ENCODE results near the gene MLIP. TPM values are rescaled to one million over a fixed set of nuclear protein-coding genes. Genes with fewer than 3 reads are reported as not detected.

Gene MLIP
- total and polyA plus RNA-seq, 4 experiments from 2014 or later = not detected

DNA sequence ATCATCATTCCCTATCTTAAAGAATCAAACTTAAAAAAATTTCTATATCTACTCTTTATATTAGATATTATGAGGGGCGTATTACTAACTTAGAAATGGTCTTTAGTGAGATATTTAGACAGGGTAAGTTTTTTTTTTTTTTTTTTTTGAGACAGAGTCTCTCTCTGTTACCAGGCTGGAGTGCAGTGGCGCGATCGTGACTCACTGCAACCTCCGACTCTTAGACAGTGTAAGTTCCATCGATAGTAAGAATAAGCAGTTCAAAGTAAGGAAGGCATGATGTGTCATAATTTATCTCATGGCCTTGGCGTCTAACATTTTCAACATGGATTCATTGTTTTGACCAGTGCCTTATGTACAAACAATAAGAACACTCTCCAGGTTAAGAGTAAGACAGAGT is 72.4 kb downstream of the MLIP start:
- no peaks in the 10 kb centered on the region for H3K9me3 ChIP-seq (ENCODE audit: control insufficient read depth in 1 of 2, low read length in 2 of 2)
- Mint-ChIP-seq H3K9me3 (peaks cover 0 to 9% (median 0%) of the 10 kb centered on the region in 8 donors), H3K27me3 (no peaks in the 10 kb centered on the region), H3K4me3 (no peak overlapping the region), H3K36me3 (no peaks in the 10 kb centered on the region), H3K27ac (no peak overlapping the region), H3K4me1 (no peaks in the 10 kb centered on the region)
- ChIA-PET CTCF (ENCODE audit: partially characterized antibody) (no interaction called here), POLR2A (ENCODE audit: partially characterized antibody) (no interaction called here)
- H3K27ac ChIP-seq (ENCODE audit: low read depth, low read length) = no peak overlapping the region
- DNase-seq = no peak
- H3K4me1 ChIP-seq (ENCODE audit: insufficient read depth, low read length) = no peaks in the 10 kb centered on the region
- H3K36me3 ChIP-seq (ENCODE audit: insufficient read depth, low read length) = no peaks in the 10 kb centered on the region
- no peaks in the 10 kb centered on the region for H3K27me3 ChIP-seq (ENCODE audit: insufficient read depth, low read length)
- no peak overlapping the region for H3K4me3 ChIP-seq (ENCODE audit: low read length in 2 of 2)
- intact Hi-C loops (cut with micrococcal nuclease) = no loop called here

GRCh38 chr6:54185885-54186284 is 74.6 kb downstream of the MLIP start:
- Mint-ChIP-seq H3K27me3 (no peaks in the 10 kb centered on the region), H3K36me3 (no peaks in the 10 kb centered on the region), H3K9me3 (peaks cover 0 to 6% (median 0%) of the 10 kb centered on the region in 8 donors), H3K4me1 (no peaks in the 10 kb centered on the region), H3K27ac (no peak overlapping the region), H3K4me3 (no peak overlapping the region)
- no peaks in the 10 kb centered on the region for H3K27me3 ChIP-seq (ENCODE audit: insufficient read depth, low read length)
- CTCF ChIA-PET (ENCODE audit: partially characterized antibody) = no interaction called here
- intact Hi-C loops (cut with micrococcal nuclease) = no loop called here
- no peaks in the 10 kb centered on the region for H3K36me3 ChIP-seq (ENCODE audit: insufficient read depth, low read length)
- no peak overlapping the region for H3K4me3 ChIP-seq (ENCODE audit: low read length in 2 of 2)
- POLR2A ChIA-PET (ENCODE audit: partially characterized antibody) = no interaction called here
- DNase-seq = no peak
- no peaks in the 10 kb centered on the region for H3K9me3 ChIP-seq (ENCODE audit: control insufficient read depth in 1 of 2, low read length in 2 of 2)
- no peaks in the 10 kb centered on the region for H3K4me1 ChIP-seq (ENCODE audit: insufficient read depth, low read length)
- H3K27ac ChIP-seq (ENCODE audit: low read depth, low read length) = no peak overlapping the region

GRCh38 chr6:54188846-54189245 is 77.6 kb downstream of the MLIP start:
- CTCF ChIA-PET (ENCODE audit: partially characterized antibody) = no interaction called here

DNA sequence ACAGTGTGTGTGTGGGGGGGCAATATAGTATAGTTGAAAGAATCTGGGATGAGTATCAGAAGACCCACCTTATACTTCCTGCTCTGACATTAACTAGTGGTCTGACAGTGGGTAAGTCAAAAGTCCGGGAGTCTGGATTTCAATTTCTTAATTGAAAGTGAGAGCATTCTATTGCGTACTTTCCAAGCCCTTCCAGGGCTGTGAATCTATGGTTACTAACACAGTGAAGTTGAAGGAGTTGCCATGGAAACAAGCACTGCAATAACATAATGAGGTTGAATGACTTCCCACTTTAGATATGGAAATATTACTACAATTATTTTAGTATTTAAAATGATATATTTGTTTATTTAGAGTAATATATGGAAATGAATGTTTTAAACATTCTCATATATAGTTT is 80.2 kb downstream of the MLIP start:
- no peaks in the 10 kb centered on the region for H3K36me3 Mint-ChIP-seq
- POLR2A ChIA-PET (ENCODE audit: partially characterized antibody) = no interaction called here

More at GRCh38 chr6:54188846-54189245, 77.6 kb downstream of the MLIP start:
- POLR2A ChIA-PET (ENCODE audit: partially characterized antibody) = no interaction called here
- Mint-ChIP-seq H3K27me3 (no peaks in the 10 kb centered on the region), H3K27ac (no peak overlapping the region), H3K9me3 (peaks cover 0 to 3% (median 0%) of the 10 kb centered on the region in 8 donors), H3K4me3 (no peak overlapping the region), H3K36me3 (no peaks in the 10 kb centered on the region), H3K4me1 (no peaks in the 10 kb centered on the region)
- intact Hi-C loops (cut with micrococcal nuclease) = no loop called here
- H3K36me3 ChIP-seq (ENCODE audit: insufficient read depth, low read length) = no peaks in the 10 kb centered on the region
- DNase-seq = no peak
- no peak overlapping the region for H3K27ac ChIP-seq (ENCODE audit: low read depth, low read length)
- no peaks in the 10 kb centered on the region for H3K27me3 ChIP-seq (ENCODE audit: insufficient read depth, low read length)
- H3K4me3 ChIP-seq (ENCODE audit: low read length in 2 of 2) = no peak overlapping the region
- no peaks in the 10 kb centered on the region for H3K9me3 ChIP-seq (ENCODE audit: control insufficient read depth in 1 of 2, low read length in 2 of 2)
- H3K4me1 ChIP-seq (ENCODE audit: insufficient read depth, low read length) = no peaks in the 10 kb centered on the region

GRCh38 chr6:54192993-54193392 is 81.8 kb downstream of the MLIP start:
- ChIA-PET POLR2A (ENCODE audit: partially characterized antibody) (no interaction called here), CTCF (ENCODE audit: partially characterized antibody) (no interaction called here)
- Histone ChIP-seq H3K27ac (ENCODE audit: low read depth, low read length) (no peak overlapping the region), H3K4me1 (ENCODE audit: insufficient read depth, low read length) (no peaks in the 10 kb centered on the region), H3K36me3 (ENCODE audit: insufficient read depth, low read length) (no peaks in the 10 kb centered on the region), H3K27me3 (ENCODE audit: insufficient read depth, low read length) (no peaks in the 10 kb centered on the region), H3K9me3 (ENCODE audit: control insufficient read depth in 1 of 2, low read length in 2 of 2) (no peaks in the 10 kb centered on the region), H3K4me3 (ENCODE audit: low read length in 2 of 2) (no peak overlapping the region)
- H3K4me3 Mint-ChIP-seq = no peak overlapping the region
- peaks cover 0 to 5% (median 0%) of the 10 kb centered on the region in 8 donors for H3K9me3 Mint-ChIP-seq
- no peak overlapping the region for H3K27ac Mint-ChIP-seq
- no peak for DNase-seq
- intact Hi-C loops (cut with micrococcal nuclease) = no loop called here
- no peaks in the 10 kb centered on the region for H3K4me1 Mint-ChIP-seq
- H3K36me3 Mint-ChIP-seq = no peaks in the 10 kb centered on the region
- H3K27me3 Mint-ChIP-seq = no peaks in the 10 kb centered on the region

More for the DNA sequence above, 80.2 kb downstream of the MLIP start:
- no peak overlapping the region for H3K27ac Mint-ChIP-seq
- H3K4me3 Mint-ChIP-seq = no peak overlapping the region
- Histone ChIP-seq H3K9me3 (ENCODE audit: control insufficient read depth in 1 of 2, low read length in 2 of 2) (no peaks in the 10 kb centered on the region), H3K36me3 (ENCODE audit: insufficient read depth, low read length) (no peaks in the 10 kb centered on the region), H3K4me3 (ENCODE audit: low read length in 2 of 2) (no peak overlapping the region), H3K4me1 (ENCODE audit: insufficient read depth, low read length) (no peaks in the 10 kb centered on the region), H3K27me3 (ENCODE audit: insufficient read depth, low read length) (no peaks in the 10 kb centered on the region), H3K27ac (ENCODE audit: low read depth, low read length) (no peak overlapping the region)
- intact Hi-C loops (cut with micrococcal nuclease) = no loop called here
- H3K27me3 Mint-ChIP-seq = no peaks in the 10 kb centered on the region
- peaks cover 0 to 5% (median 0%) of the 10 kb centered on the region in 8 donors for H3K9me3 Mint-ChIP-seq
- no peaks in the 10 kb centered on the region for H3K4me1 Mint-ChIP-seq
- CTCF ChIA-PET (ENCODE audit: partially characterized antibody) = no interaction called here
- no peak for DNase-seq

DNA sequence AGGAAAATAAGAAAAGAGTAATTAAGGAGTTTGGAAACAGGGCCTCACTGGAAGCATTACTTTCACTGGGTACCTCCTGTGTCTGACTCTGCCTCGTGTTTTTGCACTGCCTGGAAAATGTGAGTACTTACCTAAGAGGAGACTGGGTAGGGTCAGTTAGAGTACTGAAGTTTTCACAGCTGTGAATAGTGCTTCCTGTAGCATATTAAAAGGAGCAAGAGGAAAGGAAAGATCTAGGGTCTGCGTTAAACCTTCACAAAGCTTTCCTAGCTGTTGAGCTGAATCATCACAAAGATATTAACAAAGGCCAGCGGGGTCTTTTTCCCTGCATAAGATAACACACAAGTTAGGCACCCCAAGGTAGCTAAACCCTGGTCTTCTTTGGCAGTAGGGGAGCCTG is 82.3 kb downstream of the MLIP start:
- no peak overlapping the region for H3K27ac Mint-ChIP-seq
- Histone ChIP-seq H3K27ac (ENCODE audit: low read depth, low read length) (no peak overlapping the region), H3K4me1 (ENCODE audit: insufficient read depth, low read length) (no peaks in the 10 kb centered on the region), H3K27me3 (ENCODE audit: insufficient read depth, low read length) (no peaks in the 10 kb centered on the region), H3K9me3 (ENCODE audit: control insufficient read depth in 1 of 2, low read length in 2 of 2) (no peaks in the 10 kb centered on the region), H3K36me3 (ENCODE audit: insufficient read depth, low read length) (no peaks in the 10 kb centered on the region), H3K4me3 (ENCODE audit: low read length in 2 of 2) (no peak overlapping the region)
- H3K9me3 Mint-ChIP-seq = peaks cover 0 to 5% (median 0%) of the 10 kb centered on the region in 8 donors
- ChIA-PET POLR2A (ENCODE audit: partially characterized antibody) (no interaction called here), CTCF (ENCODE audit: partially characterized antibody) (no interaction called here)
- H3K27me3 Mint-ChIP-seq = no peaks in the 10 kb centered on the region
- H3K4me3 Mint-ChIP-seq = no peak overlapping the region
- intact Hi-C loops (cut with micrococcal nuclease) = no loop called here
- no peaks in the 10 kb centered on the region for H3K4me1 Mint-ChIP-seq
- no peak for DNase-seq
- no peaks in the 10 kb centered on the region for H3K36me3 Mint-ChIP-seq

- Histone ChIP-seq H3K9me3 (ENCODE audit: control insufficient read depth in 1 of 2, low read length in 2 of 2) (no peaks in the 10 kb centered on the region), H3K27me3 (ENCODE audit: insufficient read depth, low read length) (no peaks in the 10 kb centered on the region), H3K4me3 (ENCODE audit: low read length in 2 of 2) (no peak overlapping the region), H3K4me1 (ENCODE audit: insufficient read depth, low read length) (no peaks in the 10 kb centered on the region), H3K36me3 (ENCODE audit: insufficient read depth, low read length) (no peaks in the 10 kb centered on the region), H3K27ac (ENCODE audit: low read depth, low read length) (no peak overlapping the region)
- intact Hi-C loops (cut with micrococcal nuclease) = no loop called here
- ChIA-PET CTCF (ENCODE audit: partially characterized antibody) (no interaction called here), POLR2A (ENCODE audit: partially characterized antibody) (no interaction called here)
- Mint-ChIP-seq H3K27me3 (no peaks in the 10 kb centered on the region), H3K4me3 (no peak overlapping the region), H3K9me3 (peaks cover 0 to 5% (median 0%) of the 10 kb centered on the region in 8 donors), H3K4me1 (no peaks in the 10 kb centered on the region), H3K36me3 (no peaks in the 10 kb centered on the region), H3K27ac (no peak overlapping the region)
- no peak for DNase-seq
These were observed 82.8 kb downstream of the MLIP start for GRCh38 chr6:54194067-54194466.

GRCh38 chr6:54195637-54196036 is 84.4 kb downstream of the MLIP start:
- intact Hi-C loops (cut with micrococcal nuclease) = no loop called here
- CTCF ChIA-PET (ENCODE audit: partially characterized antibody) = no interaction called here
- H3K27ac Mint-ChIP-seq = no peak overlapping the region

More at GRCh38 chr6:54195637-54196036, 84.4 kb downstream of the MLIP start:
- Histone ChIP-seq H3K36me3 (ENCODE audit: insufficient read depth, low read length) (no peaks in the 10 kb centered on the region), H3K4me1 (ENCODE audit: insufficient read depth, low read length) (no peaks in the 10 kb centered on the region), H3K27ac (ENCODE audit: low read depth, low read length) (no peak overlapping the region), H3K4me3 (ENCODE audit: low read length in 2 of 2) (no peak overlapping the region), H3K27me3 (ENCODE audit: insufficient read depth, low read length) (no peaks in the 10 kb centered on the region), H3K9me3 (ENCODE audit: control insufficient read depth in 1 of 2, low read length in 2 of 2) (no peaks in the 10 kb centered on the region)
- DNase-seq = no peak
- no peaks in the 10 kb centered on the region for H3K4me1 Mint-ChIP-seq
- H3K27me3 Mint-ChIP-seq = no peaks in the 10 kb centered on the region
- peaks cover 0 to 5% (median 0%) of the 10 kb centered on the region in 8 donors for H3K9me3 Mint-ChIP-seq
- H3K4me3 Mint-ChIP-seq = no peak overlapping the region
- no peaks in the 10 kb centered on the region for H3K36me3 Mint-ChIP-seq
- POLR2A ChIA-PET (ENCODE audit: partially characterized antibody) = no interaction called here

Measured in CD4-positive, alpha-beta memory T cell (primary cell).